Upper lobe of left lung (tissue), 4 donors: ENCODE results near the gene RBPJ.

Experiments
- CTCF ChIP-seq, 6 experiments: fragments of 450-650 bp in 4 of 6; fragments of 200-600 bp in 2 of 6; sonication (generic) in 2 of 6; IDR thresholded peaks; one replicate each; pipeline ENCODE4 v1.5.1; 2016 to 2019; ENCODE audit warnings: antibody characterized with exemption in 6 of 6
- POLR2A ChIP-seq, 4 donors: fragments of 450-650 bp; IDR thresholded peaks; one replicate each; pipeline ENCODE4 v1.5.1; 2016 to 2017; ENCODE audit warnings: antibody characterized with exemption in 4 of 4, mild to moderate bottlenecking in 2 of 4

GRCh38 chr4:26319949-26320537 is 771 bp upstream of the RBPJ start:
- no peak for TF ChIP-seq CTCF (IDR thresholded peaks at IDR 0.05)
- TF ChIP-seq POLR2A (IDR thresholded peaks at IDR 0.05), result no peak
